CD4-positive, CD25-positive, alpha-beta regulatory T cell (primary cell): ENCODE measurements around the gene RAPGEF2. TPM values are rescaled to one million over a fixed set of nuclear protein-coding genes. Genes with fewer than 3 reads are reported as not detected.
"Not testable (repeated sequence)": the region's sequence is repeated elsewhere in the genome, so short reads cannot be mapped to it uniquely, and the experiment has no call there.

ENCODE experiments used
- ATAC-seq, 2 donors: fragments of 150-1000 bp; cut with Tn5 transposase; one replicate each; pipeline ENCODE4 v1.10.0; 2021; ENCODE audit warnings: low read depth in 2 of 2, moderate number of reproducible peaks in 2 of 2, moderate library complexity in 1 of 2
- DNase-seq, 3 donors: peaks; one replicate each; pipeline versions ENCODE4 v3.0.0 to v3.0.0-alpha.2; 2012 to 2022; ENCODE audit warnings: mixed read lengths in 1 of 3
- H3K27ac ChIP-seq: one replicate; pipeline ENCODE4 v1.7.0; 2013; ENCODE audit warnings: mild to moderate bottlenecking, low read length; ENCODE audit not compliant: insufficient read depth, poor library complexity, severe bottlenecking
- H3K27me3 ChIP-seq: one replicate; pipeline ENCODE4 v1.7.0; 2013; ENCODE audit warnings: low read length; ENCODE audit not compliant: control insufficient read depth, insufficient read depth
- H3K36me3 ChIP-seq: one replicate; pipeline ENCODE4 v1.7.0; 2013; ENCODE audit warnings: mild to moderate bottlenecking, low read length, moderate library complexity; ENCODE audit not compliant: control insufficient read depth, insufficient read depth
- H3K4me1 ChIP-seq: 2 replicates; pipeline ENCODE4 v1.7.0; 2013; ENCODE audit warnings: mild to moderate bottlenecking, low read length; ENCODE audit not compliant: insufficient read depth, control insufficient read depth, poor library complexity, severe bottlenecking
- H3K4me3 ChIP-seq: one replicate; pipeline ENCODE4 v1.7.0; 2013; ENCODE audit warnings: low read depth, mild to moderate bottlenecking, low read length, moderate library complexity
- H3K9me3 ChIP-seq, 2 experiments: 1 replicate in 1 of 2; 2 replicates in 1 of 2; pipeline ENCODE4 v1.7.0; 2013; ENCODE audit warnings: low read length in 2 of 2, mild to moderate bottlenecking in 1 of 2, moderate library complexity in 1 of 2; ENCODE audit not compliant: control insufficient read depth in 2 of 2
- H3K27ac Mint-ChIP-seq, 3 donors: one replicate each; pipeline ENCODE4 v1.8.0; 2020 to 2022; ENCODE audit warnings: mild to moderate bottlenecking in 3 of 3, mixed read lengths in 3 of 3, moderate library complexity in 2 of 3
- H3K27me3 Mint-ChIP-seq: one replicate; pipeline ENCODE4 v1.8.0; 2022; ENCODE audit warnings: mild to moderate bottlenecking, mixed read lengths
- H3K36me3 Mint-ChIP-seq: one replicate; pipeline ENCODE4 v1.8.0; 2020; ENCODE audit warnings: mixed read lengths
- H3K4me1 Mint-ChIP-seq, 4 donors: one replicate each; pipeline ENCODE4 v1.8.0; 2020 to 2022; ENCODE audit warnings: mixed read lengths in 4 of 4, mild to moderate bottlenecking in 1 of 4
- H3K4me3 Mint-ChIP-seq, 4 donors: one replicate each; pipeline ENCODE4 v1.8.0; 2020 to 2022; ENCODE audit warnings: mild to moderate bottlenecking in 4 of 4, mixed read lengths in 4 of 4, moderate library complexity in 3 of 4
- H3K9me3 Mint-ChIP-seq, 7 donors: one replicate each; pipeline ENCODE4 v1.8.0; 2020 to 2022; ENCODE audit warnings: mixed read lengths in 7 of 7, mild to moderate bottlenecking in 3 of 7, moderate library complexity in 2 of 7
- polyA plus RNA-seq, 4 donors: library from polyadenylated mRNA; unstranded; fragments of 300-500 nt; fragmentation: Illumina TruSeq; gene quantifications; one replicate each; pipeline ENCODE4 v1.2.3, GENCODE V29; 2021
- total RNA-seq: library from RNA; stranded (reverse); gene quantifications from one replicate; pipeline ENCODE4 v1.2.3, GENCODE V29; 2022

RAPGEF2 gene, protein sequence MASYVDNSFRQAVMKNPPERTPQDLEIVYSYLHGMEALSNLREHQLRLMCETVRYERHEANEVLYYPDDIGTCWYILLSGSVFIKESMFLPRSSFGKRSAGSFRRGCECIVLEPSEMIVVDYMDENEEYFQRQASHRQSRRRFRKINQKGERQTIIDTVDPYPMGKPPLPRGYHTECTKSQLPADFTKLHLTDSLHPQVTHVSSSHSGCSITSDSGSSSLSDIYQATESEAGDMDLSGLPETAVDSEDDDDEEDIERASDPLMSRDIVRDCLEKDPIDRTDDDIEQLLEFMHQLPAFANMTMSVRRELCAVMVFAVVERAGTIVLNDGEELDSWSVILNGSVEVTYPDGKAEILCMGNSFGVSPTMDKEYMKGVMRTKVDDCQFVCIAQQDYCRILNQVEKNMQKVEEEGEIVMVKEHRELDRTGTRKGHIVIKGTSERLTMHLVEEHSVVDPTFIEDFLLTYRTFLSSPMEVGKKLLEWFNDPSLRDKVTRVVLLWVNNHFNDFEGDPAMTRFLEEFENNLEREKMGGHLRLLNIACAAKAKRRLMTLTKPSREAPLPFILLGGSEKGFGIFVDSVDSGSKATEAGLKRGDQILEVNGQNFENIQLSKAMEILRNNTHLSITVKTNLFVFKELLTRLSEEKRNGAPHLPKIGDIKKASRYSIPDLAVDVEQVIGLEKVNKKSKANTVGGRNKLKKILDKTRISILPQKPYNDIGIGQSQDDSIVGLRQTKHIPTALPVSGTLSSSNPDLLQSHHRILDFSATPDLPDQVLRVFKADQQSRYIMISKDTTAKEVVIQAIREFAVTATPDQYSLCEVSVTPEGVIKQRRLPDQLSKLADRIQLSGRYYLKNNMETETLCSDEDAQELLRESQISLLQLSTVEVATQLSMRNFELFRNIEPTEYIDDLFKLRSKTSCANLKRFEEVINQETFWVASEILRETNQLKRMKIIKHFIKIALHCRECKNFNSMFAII (N-terminal part only)
- total RNA-seq = 26.9 TPM
- 1 to 10 TPM in 3 of 4 donors, under 1 TPM in 1; 0.54 to 1.6 (median 1.3) TPM for polyA plus RNA-seq

GRCh38 chr4:159102622-159103383 lies at the start of gene RAPGEF2:
TSS of gene RAPGEF2 (plus strand) at chr4:159103079. CDS start at chr4:159104163, 1,084 bp downstream.
- Histone ChIP-seq H3K27me3 (peaks cover 4% of the 10 kb centered on the region), H3K4me3 (peak within 1 kb of the TSS; percentile 4), H3K4me1 (peaks cover 33% of the 10 kb centered on the region), H3K9me3 (no peaks in the 10 kb centered on the region), H3K36me3 (no peaks in the 10 kb centered on the region), H3K27ac (peak within 1 kb of the TSS; percentile 80)
- Mint-ChIP-seq H3K27me3 (peaks cover 33% of the 10 kb centered on the region), H3K4me3 (peak within 1 kb of the TSS; percentile 89 to 94 (median 92)), H3K36me3 (no peaks in the 10 kb centered on the region), H3K27ac (peak within 1 kb of the TSS; percentile 87 to 95 (median 92)), H3K4me1 (peaks cover 13 to 45% (median 38%) of the 10 kb centered on the region in 4 donors), H3K9me3 (peaks cover 0 to 3% (median 0%) of the 10 kb centered on the region in 7 donors)
- DNase-seq (peak; percentile 83 to 90 (median 88)), ATAC-seq (peak; percentile 92 to 94)

- Histone ChIP-seq H3K27me3 (no peaks in the 10 kb centered on the region), H3K9me3 (no peaks in the 10 kb centered on the region), H3K4me3 (no peak overlapping the region), H3K4me1 (no peaks in the 10 kb centered on the region), H3K36me3 (no peaks in the 10 kb centered on the region), H3K27ac (no peak overlapping the region)
- Mint-ChIP-seq H3K36me3 (no peaks in the 10 kb centered on the region), H3K4me3 (no peak overlapping the region), H3K27me3 (peaks cover 10% of the 10 kb centered on the region), H3K4me1 (peaks cover 0 to 5% (median 0%) of the 10 kb centered on the region in 4 donors), H3K9me3 (peaks cover 0 to 2% (median 0%) of the 10 kb centered on the region in 7 donors), H3K27ac (no peak overlapping the region)
- DNase-seq (no peak), ATAC-seq (no peak)
These were observed 47.0 kb upstream of the RAPGEF2 start for GRCh38 chr4:159055833-159056232.

- no peaks in the 10 kb centered on the region for H3K27me3 ChIP-seq
- no peak for DNase-seq
- H3K36me3 Mint-ChIP-seq = no peaks in the 10 kb centered on the region
- peaks cover 0 to 2% (median 0%) of the 10 kb centered on the region in 7 donors for H3K9me3 Mint-ChIP-seq
- ATAC-seq = no peak
- H3K4me3 ChIP-seq = no peak overlapping the region
- H3K9me3 ChIP-seq = no peaks in the 10 kb centered on the region
- H3K4me1 ChIP-seq = no peaks in the 10 kb centered on the region
- no peaks in the 10 kb centered on the region for H3K4me1 Mint-ChIP-seq
- no peaks in the 10 kb centered on the region for H3K27me3 Mint-ChIP-seq
- no peak overlapping the region for H3K27ac ChIP-seq
- H3K4me3 Mint-ChIP-seq = no peak overlapping the region
- H3K27ac Mint-ChIP-seq = no peak overlapping the region
- H3K36me3 ChIP-seq = no peaks in the 10 kb centered on the region
These were observed 42.7 kb upstream of the RAPGEF2 start for GRCh38 chr4:159060161-159060560.

GRCh38 chr4:159062381-159062780 lies 40.5 kb upstream of the RAPGEF2 start:
- no peak for ATAC-seq
- H3K4me3 Mint-ChIP-seq = no peak overlapping the region
- Histone ChIP-seq H3K4me1 (no peaks in the 10 kb centered on the region), H3K27ac (no peak overlapping the region), H3K4me3 (no peak overlapping the region), H3K9me3 (no peaks in the 10 kb centered on the region), H3K36me3 (no peaks in the 10 kb centered on the region), H3K27me3 (no peaks in the 10 kb centered on the region)
- peak in 1 of 3 donors; percentile 43 for DNase-seq
- no peak overlapping the region for H3K27ac Mint-ChIP-seq
- no peaks in the 10 kb centered on the region for H3K27me3 Mint-ChIP-seq
- H3K9me3 Mint-ChIP-seq = peaks cover 0 to 2% (median 0%) of the 10 kb centered on the region in 7 donors
- H3K4me1 Mint-ChIP-seq = no peaks in the 10 kb centered on the region
- H3K36me3 Mint-ChIP-seq = no peaks in the 10 kb centered on the region

GRCh38 chr4:159065513-159066240 lies 37.2 kb upstream of the RAPGEF2 start:
- Mint-ChIP-seq H3K27me3 (no peaks in the 10 kb centered on the region), H3K36me3 (no peaks in the 10 kb centered on the region), H3K9me3 (peaks cover 0 to 1% (median 0%) of the 10 kb centered on the region in 7 donors), H3K4me3 (no peak overlapping the region), H3K27ac (no peak overlapping the region), H3K4me1 (no peaks in the 10 kb centered on the region)
- DNase-seq = no peak
- Histone ChIP-seq H3K4me1 (no peaks in the 10 kb centered on the region), H3K27me3 (no peaks in the 10 kb centered on the region), H3K36me3 (no peaks in the 10 kb centered on the region), H3K9me3 (no peaks in the 10 kb centered on the region), H3K27ac (no peak overlapping the region), H3K4me3 (no peak overlapping the region)
- no peak for ATAC-seq

- H3K27ac Mint-ChIP-seq, ATAC-seq: not testable (repeated sequence)
These were observed 34.7 kb upstream of the RAPGEF2 start for GRCh38 chr4:159068139-159068538.

More at GRCh38 chr4:159068139-159068538, 34.7 kb upstream of the RAPGEF2 start:
- not testable (repeated sequence) for H3K36me3 ChIP-seq, H3K9me3 Mint-ChIP-seq, H3K4me1 Mint-ChIP-seq, H3K4me3 ChIP-seq, DNase-seq, H3K9me3 ChIP-seq, H3K4me3 Mint-ChIP-seq, H3K27me3 ChIP-seq, H3K36me3 Mint-ChIP-seq, H3K4me1 ChIP-seq, H3K27ac ChIP-seq
- H3K27me3 Mint-ChIP-seq = peaks cover 13% of the 10 kb centered on the region
